ENCODE results near the gene CAP2.

The CAP2 gene

GRCh38 chr6:17477356-17477755, 84.0 kb downstream of the CAP2 start:
- no peak for DNase-seq

- DNase-seq: no peak
Measured at GRCh38 chr6:17478223-17478907, 85.0 kb downstream of the CAP2 start.

DNA sequence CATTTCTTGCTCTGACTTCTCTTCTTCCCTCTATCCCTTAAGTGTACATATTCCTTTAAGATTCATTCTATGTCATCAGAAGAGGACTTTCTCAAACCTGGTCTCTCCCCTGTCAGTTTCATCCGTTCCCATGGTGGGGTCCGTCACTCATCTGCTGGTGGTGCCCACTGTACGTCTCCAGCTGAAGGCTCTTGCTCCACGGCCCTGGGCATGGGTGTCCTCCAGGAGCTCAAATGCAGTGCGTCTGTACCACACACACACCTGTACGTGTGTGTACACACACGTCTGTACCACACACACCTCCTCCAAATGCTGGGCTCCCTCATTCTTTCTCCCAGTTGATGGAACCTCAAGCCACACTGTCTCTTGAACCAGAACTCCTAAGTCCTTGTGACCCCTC, 85.6 kb downstream of the CAP2 start:
- no peak for DNase-seq

- DNase-seq: no peak
Measured at GRCh38 chr6:17480476-17480875, 87.1 kb downstream of the CAP2 start.

DNA sequence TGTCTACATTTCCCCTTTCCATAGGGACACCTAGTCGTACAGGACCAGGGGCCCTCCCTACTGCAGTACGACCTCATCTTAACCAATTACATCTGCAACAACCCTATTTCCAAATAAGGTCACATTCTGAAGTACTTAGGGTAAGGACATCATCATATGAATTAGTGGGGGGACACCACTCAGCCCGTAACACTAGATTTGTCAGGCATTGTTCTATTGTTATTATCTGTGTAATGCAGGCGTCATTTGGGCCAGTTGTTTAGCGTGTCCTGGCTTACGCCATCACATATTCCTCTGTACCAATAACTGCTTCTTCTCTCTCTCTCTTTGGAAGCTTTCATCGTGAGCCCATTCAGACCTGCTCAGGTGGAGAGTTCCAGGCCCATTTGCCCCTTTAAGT, 89.3 kb downstream of the CAP2 start:
- no peak for DNase-seq

DNA sequence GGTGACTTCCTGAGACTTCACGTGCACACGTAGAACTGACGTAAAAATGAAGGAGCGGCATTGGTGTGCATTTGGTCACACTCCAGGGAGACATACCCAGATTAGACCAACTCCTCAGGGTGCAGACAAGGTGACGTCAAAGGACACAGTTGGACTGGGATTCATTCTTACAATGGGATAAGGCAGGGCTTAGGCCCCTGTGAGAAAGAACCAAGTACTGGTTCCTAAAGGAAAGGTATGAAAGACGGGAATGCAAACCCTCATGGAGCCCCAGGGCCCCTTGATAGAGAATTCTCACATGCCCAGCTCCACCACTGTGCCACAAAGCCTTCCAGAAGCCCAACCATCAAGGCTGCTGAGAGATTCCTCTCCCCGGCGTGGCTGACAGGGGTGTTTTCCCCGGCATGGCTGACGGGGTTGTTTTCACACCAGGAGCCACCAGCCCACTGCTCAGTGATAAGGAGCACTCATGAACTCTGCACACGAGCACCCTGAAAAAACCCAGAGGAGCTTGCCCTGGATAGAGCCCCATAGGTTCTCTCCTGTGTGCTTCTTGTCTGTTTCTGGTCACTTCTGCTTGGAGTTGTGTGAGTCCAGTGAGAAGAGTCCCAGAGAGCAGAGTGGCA, 90.1 kb downstream of the CAP2 start:
- no peak for DNase-seq

- DNase-seq: no peak
Measured at GRCh38 chr6:17484201-17484849, 90.9 kb downstream of the CAP2 start.

DNA sequence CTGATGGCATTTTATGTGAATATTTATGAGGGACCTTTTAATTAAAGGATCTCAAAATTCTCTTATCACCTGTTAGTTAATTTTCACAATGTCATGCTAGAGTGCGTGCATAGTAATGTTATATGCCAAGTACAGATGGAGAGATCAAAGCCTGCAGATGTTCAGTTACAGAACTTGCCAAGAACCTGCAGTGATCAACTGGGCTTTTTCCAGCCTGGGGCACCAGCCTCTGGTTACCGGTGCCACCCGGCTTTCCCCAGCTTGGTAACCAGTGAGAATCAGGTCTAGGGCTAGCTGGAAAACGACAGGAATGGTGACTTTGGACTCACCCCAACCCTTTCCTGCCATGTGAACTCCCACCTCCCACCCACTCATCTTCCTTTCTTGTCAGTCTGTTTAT, 91.8 kb downstream of the CAP2 start:
- DNase-seq: no peak

GRCh38 chr6:17485946-17486345, 92.6 kb downstream of the CAP2 start:
- DNase-seq: no peak

DNA sequence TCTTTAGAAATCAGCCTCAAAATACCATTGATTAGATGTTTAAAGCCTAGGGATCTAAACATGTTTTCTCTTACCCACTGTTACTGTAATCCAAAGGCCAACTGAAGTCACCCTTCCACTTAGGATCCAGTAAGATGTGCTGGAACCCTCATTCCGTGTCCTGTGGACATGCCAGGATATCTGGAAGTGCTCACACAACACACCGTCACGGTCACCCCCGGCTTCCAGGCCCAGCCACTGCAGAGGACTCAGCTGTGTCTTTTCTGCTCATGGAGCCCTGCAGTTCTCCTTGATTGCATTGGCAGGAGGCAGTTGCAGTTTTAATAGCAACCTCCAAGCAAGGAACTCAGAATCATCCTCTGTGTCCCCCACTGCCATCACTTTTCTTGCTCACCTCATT, 93.3 kb downstream of the CAP2 start:
- DNase-seq: no peak

GRCh38 chr6:17490724-17491123, 97.3 kb downstream of the CAP2 start:
- DNase-seq: no peak

DNA sequence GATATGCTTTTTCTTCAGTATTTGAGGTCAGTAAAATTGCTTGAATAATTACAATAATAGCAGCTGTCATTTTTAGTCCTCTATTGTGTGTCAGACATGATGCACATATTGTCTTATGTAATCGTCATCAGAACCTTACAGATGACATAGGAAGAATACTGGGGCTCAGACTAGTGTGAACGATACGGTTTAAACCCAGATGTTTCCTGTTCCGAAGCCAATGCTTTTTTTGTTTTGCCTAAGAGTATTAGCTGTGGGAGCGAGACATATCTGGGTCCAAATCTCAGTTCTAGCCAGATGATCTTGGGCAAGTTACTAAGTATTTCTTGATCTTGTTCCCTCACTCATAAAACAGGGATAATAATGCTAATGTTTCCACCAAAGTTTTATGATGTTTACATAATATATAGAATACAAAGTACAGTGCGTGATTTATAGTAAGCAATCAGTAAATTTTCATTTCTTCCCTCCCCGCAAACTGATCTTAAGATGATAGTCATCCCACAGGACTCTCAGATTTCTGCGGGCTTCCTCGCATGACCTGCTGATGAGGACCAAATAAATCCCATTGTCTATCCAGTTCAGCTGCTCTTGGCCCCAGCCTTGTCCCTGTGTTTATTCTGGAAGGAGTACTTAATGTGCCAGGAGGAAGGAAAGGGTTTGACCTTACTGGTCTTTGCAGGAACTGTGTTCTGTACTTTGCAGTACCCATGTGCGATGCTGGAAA, 98.2 kb downstream of the CAP2 start:
- no peak for DNase-seq

DNA sequence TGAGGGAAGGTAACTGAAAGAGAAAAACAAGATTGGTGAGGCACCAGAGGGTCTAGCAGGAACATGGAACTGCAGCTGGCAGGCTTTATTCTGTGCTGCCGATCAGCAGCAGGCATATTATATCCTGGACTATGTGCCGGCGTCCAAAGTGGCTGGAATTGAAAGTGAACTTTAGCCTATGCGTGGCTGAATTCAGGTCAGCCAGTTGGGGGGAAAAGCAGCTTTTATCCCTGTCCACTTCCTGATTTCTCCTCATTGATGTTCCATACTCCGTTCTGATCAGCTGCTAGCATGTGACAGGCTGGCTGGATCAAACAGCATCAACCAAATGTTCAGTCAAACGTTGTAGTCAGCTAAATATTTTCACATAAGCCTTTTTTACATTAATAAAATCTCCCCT, 99.0 kb downstream of the CAP2 start:
- no peak for DNase-seq

DNA sequence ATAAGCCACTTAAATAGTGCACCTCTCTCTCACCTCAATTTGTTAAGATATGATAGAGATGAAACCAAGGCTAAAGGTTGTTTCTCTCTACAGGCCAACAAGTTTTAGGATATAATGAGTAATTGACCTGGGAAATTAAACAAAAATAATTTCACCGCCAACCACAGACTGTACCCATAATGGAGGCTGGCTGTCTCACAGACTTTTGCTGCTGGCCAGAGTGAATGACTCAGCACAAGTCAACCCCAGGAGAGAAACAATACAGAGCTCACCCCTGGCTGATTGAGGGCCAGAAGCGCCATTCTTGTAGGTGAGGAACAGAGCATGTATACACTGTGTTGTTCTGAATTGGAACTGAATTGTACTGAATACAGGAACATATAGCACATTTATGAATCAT, 99.9 kb downstream of the CAP2 start:
- DNase-seq: no peak

- no peak for DNase-seq
Measured at GRCh38 chr6:17494177-17494576, 100.8 kb downstream of the CAP2 start.

- DNase-seq: no peak
Measured at GRCh38 chr6:17494919-17495318, 101.5 kb downstream of the CAP2 start.

GRCh38 chr6:17497535-17498095, 104.2 kb downstream of the CAP2 start:
- DNase-seq: no peak

DNA sequence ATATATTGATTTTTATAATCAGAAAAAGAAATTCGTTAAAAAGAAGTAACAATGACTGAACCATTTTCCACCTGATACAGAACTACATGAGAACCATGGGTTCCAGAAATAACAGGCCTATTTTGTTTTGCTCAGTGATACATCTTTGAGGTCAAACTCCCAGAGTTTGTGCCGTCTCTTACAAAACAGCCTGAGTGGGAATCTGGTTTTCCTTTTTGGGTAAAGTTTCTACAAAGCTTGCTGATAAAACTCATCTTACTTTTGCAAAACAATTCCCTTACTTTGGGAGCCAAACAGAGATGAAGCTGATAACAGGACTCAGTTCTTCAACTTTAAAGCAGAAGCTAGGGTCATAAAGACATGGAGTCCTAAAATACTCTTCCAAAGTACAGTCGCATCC, 108.0 kb downstream of the CAP2 start:
- DNase-seq: no peak

GRCh38 chr6:17501982-17502704, 108.7 kb downstream of the CAP2 start:
- no peak for DNase-seq

- no peak for DNase-seq
Measured at GRCh38 chr6:17503051-17503450, 109.7 kb downstream of the CAP2 start.

DNA sequence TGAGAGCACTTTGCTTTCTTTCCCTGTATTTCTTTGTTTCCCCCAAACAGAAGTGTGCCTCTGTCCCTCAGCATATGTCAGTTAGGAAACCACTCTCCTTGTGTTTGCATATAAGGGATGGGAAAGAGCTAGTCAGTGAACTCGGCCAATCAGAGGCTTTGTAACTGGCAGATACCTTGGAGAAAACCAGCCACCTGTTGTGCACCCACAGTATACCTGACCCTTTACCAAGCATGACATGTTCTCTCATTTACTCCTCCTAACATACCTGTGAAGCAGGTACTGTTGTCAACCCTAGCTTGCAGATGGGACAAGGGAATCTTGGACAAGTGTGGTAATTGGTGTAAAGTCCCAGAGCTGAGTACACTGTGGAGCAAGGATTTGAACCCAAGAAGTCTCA, 110.6 kb downstream of the CAP2 start:
- DNase-seq: no peak

DNA sequence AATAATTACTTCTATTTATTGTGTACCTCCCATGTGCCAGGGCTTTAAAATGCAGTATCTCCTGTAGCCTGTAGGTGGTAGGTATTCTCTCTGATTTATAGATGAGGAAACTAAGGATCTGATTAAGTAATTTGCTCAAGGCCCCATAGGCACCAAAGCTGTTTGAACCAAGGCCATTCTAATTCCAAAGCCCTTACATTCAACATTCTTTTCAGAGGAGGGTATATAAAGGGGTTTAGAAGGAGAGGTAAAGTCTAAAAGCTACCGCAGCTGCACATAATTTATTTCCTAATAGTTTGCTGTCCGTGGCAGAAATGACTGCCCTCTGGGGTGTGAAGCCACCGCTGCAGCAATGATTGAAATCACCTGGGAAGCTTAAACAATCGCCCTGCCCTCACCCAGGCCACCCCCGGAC, 111.7 kb downstream of the CAP2 start:
- no peak for DNase-seq

GRCh38 chr6:17505767-17506280, 112.4 kb downstream of the CAP2 start:
- no peak for DNase-seq

Measured in NCI-H510A treated with DMSO at 0.1 percent for 48 hours (cell line).